Measurements from ENCODE around the gene SFTA2. TPM values are rescaled to one million over a fixed set of nuclear protein-coding genes. Genes with fewer than 3 reads are reported as not detected.
A peak's percentile ranks its signal among the peaks of the same experiment; 100 is the strongest.

Gene SFTA2
- total RNA-seq, 4 donors from 2014 or later = 1.1 TPM; not detected in 3

DNA sequence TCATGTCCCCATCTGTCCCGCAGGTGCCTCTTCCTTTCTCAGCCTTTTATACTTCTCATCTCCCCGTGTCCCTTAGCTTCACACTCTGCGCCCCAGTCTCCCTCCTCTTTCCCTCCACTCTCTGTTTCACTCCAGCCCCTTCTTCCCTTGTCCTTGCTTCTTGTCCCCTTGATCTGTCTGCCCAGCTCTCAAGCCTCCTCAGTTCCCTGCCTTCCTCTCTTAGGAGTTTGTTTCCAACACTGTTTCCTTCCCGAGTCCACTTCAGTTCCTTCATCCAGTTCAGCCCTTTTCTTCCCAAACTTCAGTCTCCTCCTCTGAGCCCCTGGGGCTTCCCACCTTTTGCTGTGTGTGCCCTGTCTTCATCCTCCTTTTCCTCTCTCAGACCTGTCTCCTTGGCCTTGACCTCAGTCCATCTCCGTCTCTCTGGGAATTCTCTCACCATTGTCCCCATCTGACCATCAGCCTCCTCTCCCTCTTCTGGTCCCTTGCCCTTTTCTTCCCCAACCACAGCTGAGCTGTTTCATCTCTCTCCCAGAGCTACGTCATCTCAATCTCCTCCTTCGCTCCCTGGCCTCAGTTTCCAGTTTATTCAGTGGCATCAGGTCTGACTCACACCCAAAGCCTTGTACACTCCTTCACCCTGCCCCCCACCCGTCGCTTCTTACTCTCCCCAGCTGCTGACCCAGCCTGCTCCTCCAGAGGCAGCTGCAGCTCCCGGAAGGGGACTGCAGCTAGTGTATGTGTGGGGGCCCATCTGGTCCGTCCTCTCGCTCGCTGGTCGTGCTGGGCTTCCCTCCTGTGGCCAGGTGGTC lies 50.4 kb downstream of the SFTA2 start:
- Histone ChIP-seq H3K27ac (peak overlapping the region; percentile 88 to 98), H3K4me3 (no peak overlapping the region), H3K9me3 (no peaks in the 10 kb centered on the region), H3K27me3 (no peaks in the 10 kb centered on the region), H3K4me1 (peaks cover 0 to 22% of the 10 kb centered on the region in 2 donors), H3K36me3 (no peaks in the 10 kb centered on the region)
- no peak for TF ChIP-seq POLR2A (IDR thresholded peaks at IDR 0.05)
- TF ChIP-seq, protein P1, sequence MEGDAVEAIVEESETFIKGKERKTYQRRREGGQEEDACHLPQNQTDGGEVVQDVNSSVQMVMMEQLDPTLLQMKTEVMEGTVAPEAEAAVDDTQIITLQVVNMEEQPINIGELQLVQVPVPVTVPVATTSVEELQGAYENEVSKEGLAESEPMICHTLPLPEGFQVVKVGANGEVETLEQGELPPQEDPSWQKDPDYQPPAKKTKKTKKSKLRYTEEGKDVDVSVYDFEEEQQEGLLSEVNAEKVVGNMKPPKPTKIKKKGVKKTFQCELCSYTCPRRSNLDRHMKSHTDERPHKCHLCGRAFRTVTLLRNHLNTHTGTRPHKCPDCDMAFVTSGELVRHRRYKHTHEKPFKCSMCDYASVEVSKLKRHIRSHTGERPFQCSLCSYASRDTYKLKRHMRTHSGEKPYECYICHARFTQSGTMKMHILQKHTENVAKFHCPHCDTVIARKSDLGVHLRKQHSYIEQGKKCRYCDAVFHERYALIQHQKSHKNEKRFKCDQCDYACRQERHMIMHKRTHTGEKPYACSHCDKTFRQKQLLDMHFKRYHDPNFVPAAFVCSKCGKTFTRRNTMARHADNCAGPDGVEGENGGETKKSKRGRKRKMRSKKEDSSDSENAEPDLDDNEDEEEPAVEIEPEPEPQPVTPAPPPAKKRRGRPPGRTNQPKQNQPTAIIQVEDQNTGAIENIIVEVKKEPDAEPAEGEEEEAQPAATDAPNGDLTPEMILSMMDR (IDR thresholded peaks at IDR 0.05) = no peak
- no peak for DNase-seq
- intact Hi-C loops (cut with DNase I; ENCODE audit: low total_unique reads) = loop anchor here (10.0 kb wide), 1 partner anchor 207 kb away; the partner anchor contains the start of gene DHX16

Small RNA genes lying within 50 kb of the gene (microRNA-seq; reads per million reads assigned to microRNA genes)
- not detected for gene MIR4640 (ENCODE audit: borderline microRNAs expressed, borderline replicate concordance)

Small RNA genes lying within 50 kb of the gene (small RNA-seq; reads per million reads assigned to genes)
- not detected for gene RF00019

Other genes starting within 250 kb of the SFTA2 start
- 100 to 1,000 TPM in 1 of 4 donors, 10 to 100 TPM in 3; 15.4 to 114 (median 18.2) TPM for gene PPP1R18, start 245.5 kb downstream of the SFTA2 start, total RNA-seq
- 10 to 100 TPM in 1 of 4 donors, 1 to 10 TPM in 2, under 1 TPM in 1; 0.59 to 29.3 (median 5.4) TPM for gene NRM, start 241.2 kb downstream of the SFTA2 start, total RNA-seq
- 10 to 100 TPM in 2 of 4 donors, 1 to 10 TPM in 2; 3.1 to 61.9 (median 10.2) TPM for gene MDC1, start 214.9 kb downstream of the SFTA2 start, total RNA-seq
- gene TUBB, start 211.8 kb downstream of the SFTA2 start, total RNA-seq = 100 to 1,000 TPM; 130 to 426 (median 290) TPM
- gene FLOT1, start 189.5 kb downstream of the SFTA2 start, total RNA-seq = 100 to 1,000 TPM in 1 of 4 donors, 10 to 100 TPM in 3; 47.1 to 155 (median 64.6) TPM
- 10 to 100 TPM in 2 of 4 donors, 1 to 10 TPM in 1, under 1 TPM in 1; 0.88 to 23.8 (median 10.4) TPM for gene IER3, start 187.6 kb downstream of the SFTA2 start, total RNA-seq
- gene DDR1, start 47.7 kb downstream of the SFTA2 start, total RNA-seq = 10 to 100 TPM in 2 of 4 donors, 1 to 10 TPM in 2; 2.1 to 74.1 (median 30.3) TPM
- 10 to 100 TPM in 3 of 4 donors, not detected in 1; 27.4 to 96.6 (median 65.2) TPM for gene GTF2H4, start 24.0 kb downstream of the SFTA2 start, total RNA-seq
- gene VARS2, start 17.9 kb downstream of the SFTA2 start, total RNA-seq = 10 to 100 TPM; 12.6 to 34.2 (median 22.4) TPM
- gene MUCL3, start 8.8 kb upstream of the SFTA2 start, total RNA-seq = under 1 TPM in 1 of 4 donors, not detected in 3; under 0.01 TPM
- under 1 TPM in 2 of 4 donors, not detected in 2; 0.28 to 0.59 TPM for gene MUC21, start 51.5 kb upstream of the SFTA2 start, total RNA-seq
- gene MUC22, start 78.3 kb upstream of the SFTA2 start, total RNA-seq = not detected
- gene C6orf15, start 180.4 kb upstream of the SFTA2 start, total RNA-seq = under 1 TPM in 1 of 4 donors, not detected in 3; 0.35 TPM
- 1 to 10 TPM in 1 of 4 donors, under 1 TPM in 3; under 0.01 to 4.5 (median 0.54) TPM for gene PSORS1C1, start 182.6 kb upstream of the SFTA2 start, total RNA-seq
- gene CDSN, start 188.3 kb upstream of the SFTA2 start, total RNA-seq = under 1 TPM in 1 of 4 donors, not detected in 3; 0.28 TPM
- gene PSORS1C2, start 206.9 kb upstream of the SFTA2 start, total RNA-seq = not detected
- gene CCHCR1, start 225.6 kb upstream of the SFTA2 start, total RNA-seq = 10 to 100 TPM in 2 of 4 donors, 1 to 10 TPM in 1, under 1 TPM in 1; 0.59 to 28.1 (median 12.5) TPM
- gene TCF19, start 226.4 kb upstream of the SFTA2 start, total RNA-seq = 10 to 100 TPM in 3 of 4 donors, 1 to 10 TPM in 1; 3.6 to 22.3 (median 12.6) TPM
- 1 to 10 TPM in 2 of 4 donors, under 1 TPM in 1, not detected in 1; 0.67 to 2.8 (median 1.8) TPM for gene POU5F1, start 238.5 kb upstream of the SFTA2 start, total RNA-seq

Measured in uterus (tissue), 4 donors.